GM13976 (cell line): Measurements from ENCODE around the gene ZNRF2.

ENCODE experiments used
- DNase-seq: peaks from one replicate; pipeline ENCODE4 v3.0.0; 2012; ENCODE audit warnings: low spot score
- CTCF ChIP-seq: IDR thresholded peaks from 2 replicates; pipeline ENCODE4 v1.5.1; 2012; ENCODE audit warnings: borderline replicate concordance, mild to moderate bottlenecking; ENCODE audit not compliant: insufficient read depth; ENCODE audit errors: extremely low read depth, missing control alignments, control extremely low read depth
- in situ Hi-C: fragments of 300-500 bp; cut with MboI; formaldehyde crosslinking; loops from one replicate; pipeline ENCODE4 v1.12.0; 2022; ENCODE audit warnings: low sequenced_read_pairs, mixed read lengths, inconsistent platforms; ENCODE audit not compliant: unreplicated experiment

Gene ZNRF2

GRCh38 chr7:30389791-30390190, 105.4 kb downstream of the ZNRF2 start:
- no peak for DNase-seq
- in situ Hi-C loops: no loop called here
- no peak for TF ChIP-seq CTCF

GRCh38 chr7:30390736-30391636, 106.6 kb downstream of the ZNRF2 start:
- no peak for TF ChIP-seq CTCF
- no peak for DNase-seq
- in situ Hi-C loops: no loop called here

- in situ Hi-C loops: no loop called here
- TF ChIP-seq CTCF: no peak
- DNase-seq: no peak
These were observed 107.4 kb downstream of the ZNRF2 start for GRCh38 chr7:30391806-30392205.

- no peak for DNase-seq
- in situ Hi-C loops: no loop called here
- no peak for TF ChIP-seq CTCF
These were observed 111.3 kb downstream of the ZNRF2 start for GRCh38 chr7:30395676-30396075.

- DNase-seq: no peak
These were observed 112.0 kb downstream of the ZNRF2 start for GRCh38 chr7:30396389-30396788.

GRCh38 chr7:30403477-30403876, 119.1 kb downstream of the ZNRF2 start:
- DNase-seq: no peak
- no peak for TF ChIP-seq CTCF
- in situ Hi-C loops: loop anchor here (25.0 kb wide), 1 partner anchor 241 kb away; no protein-coding TSS in a partner anchor

More at GRCh38 chr7:30396389-30396788, 112.0 kb downstream of the ZNRF2 start:
- in situ Hi-C loops: no loop called here
- TF ChIP-seq CTCF: peak; percentile 12
